ENCODE data around the gene RTP4. TPM values are rescaled to one million over a fixed set of nuclear protein-coding genes. Genes with fewer than 3 reads are reported as not detected.

The RTP4 gene
- total RNA-seq: 0.07 TPM in 1 of 2 replicates, not detected in the other

GRCh38 chr3:187368251-187369088, at the start of gene RTP4:
Gene RTP4, plus strand, starts transcription at chr3:187368385. Its CDS starts 57 bp downstream, at chr3:187368442.

Other genes with a start within 250 kb of the RTP4 start
- gene RPL39L, start 228.9 kb upstream of the RTP4 start, total RNA-seq: 37.4 and 46.6 TPM in 2 replicates
- not detected in 2 replicates for gene RTP1, start 170.9 kb upstream of the RTP4 start, total RNA-seq
- not detected in 2 replicates for gene MASP1, start 76.6 kb upstream of the RTP4 start, total RNA-seq